Transverse colon (tissue), 4 donors: ENCODE data around the gene NANOS1. TPM values are rescaled to one million over a fixed set of nuclear protein-coding genes. Genes with fewer than 3 reads are reported as not detected.

Experiments
- DNase-seq: peaks from one replicate; pipeline ENCODE4 v3.0.0-alpha.2; 2019
- H3K27ac ChIP-seq, 4 donors: fragments of 200-600 bp; sonication (generic); 2 replicates each; pipeline ENCODE4 v1.5.1; 2016 to 2018; ENCODE audit warnings: inconsistent platforms in 4 of 4
- H3K27me3 ChIP-seq: fragments of 200-600 bp; sonication (generic); 2 replicates; pipeline ENCODE4 v1.5.1; 2017; ENCODE audit warnings: inconsistent platforms
- H3K36me3 ChIP-seq, 4 donors: fragments of 200-600 bp; sonication (generic); 2 replicates each; pipeline ENCODE4 v1.5.1; 2017 to 2019; ENCODE audit warnings: inconsistent platforms in 4 of 4
- H3K4me1 ChIP-seq, 4 donors: fragments of 200-600 bp; sonication (generic); 2 replicates each; pipeline ENCODE4 v1.5.1; 2017 to 2020; ENCODE audit warnings: inconsistent platforms in 4 of 4
- H3K4me3 ChIP-seq, 4 donors: fragments of 200-600 bp; sonication (generic); 1 replicate in 1 of 4; 2 replicates in 3 of 4; pipeline versions ENCODE4 v1.5.1 to v1.6.1; 2017 to 2019; ENCODE audit warnings: inconsistent platforms in 4 of 4
- H3K9me3 ChIP-seq, 2 donors: fragments of 200-600 bp; sonication (generic); 2 replicates each; pipeline ENCODE4 v1.5.1; 2017 to 2019; ENCODE audit warnings: inconsistent platforms in 2 of 2
- EP300 ChIP-seq: sonication (generic); formaldehyde crosslinking; IDR thresholded peaks from one replicate; pipeline ENCODE4 v1.6.1; 2017; ENCODE audit warnings: antibody characterized with exemption, low read depth
- POLR2A ChIP-seq: fragments of 450-650 bp; IDR thresholded peaks from one replicate; pipeline ENCODE4 v1.6.1; 2016; ENCODE audit warnings: antibody characterized with exemption, mild to moderate bottlenecking, moderate library complexity
- POLR2AphosphoS5 ChIP-seq, 3 donors: sonication (generic); formaldehyde crosslinking; IDR thresholded peaks; one replicate each; pipeline ENCODE4 v1.6.1; 2016; ENCODE audit warnings: antibody characterized with exemption in 3 of 3
- WGBS, 2 donors: methylation state at CpG; one replicate each; pipeline ENCODE4 v1.1.5; 2018; ENCODE audit warnings: low coverage in 1 of 2; 5-methylcytosine and 5-hydroxymethylcytosine counted together
- in situ Hi-C, 4 donors: fragments of 200-750 bp; cut with MboI; loops; one replicate each; pipeline versions ENCODE4 v1.15.0 to v1.15.1; 2017; ENCODE audit warnings: low sequenced_read_pairs in 3 of 4, low pct_ligation_motif_present in 1 of 4, low pct_unique_long_range_greater_than_20kb in 1 of 4
- intact Hi-C: fragments of 100-400 bp; cut with DNase I; formaldehyde crosslinking; loops from one replicate; pipeline ENCODE4 v1.15.1; 2023; ENCODE audit warnings: low total_unique reads
- total RNA-seq, 4 donors: library from RNA; depleted of rRNA; stranded (reverse); fragments of >200 nt; gene quantifications; one replicate each; pipeline ENCODE4 v1.1.0, GENCODE V29; 2016
- TF ChIP-seq, protein P1 (sequence below), 5 experiments: fragments of 200-600 bp in 3 of 5; fragments of 450-650 bp in 2 of 5; sonication (generic) in 3 of 5; IDR thresholded peaks; 1 replicate in 2 of 5; 2 replicates in 3 of 5; pipeline ENCODE4 v1.5.1; 2016 to 2017; ENCODE audit warnings: antibody characterized with exemption in 5 of 5, inconsistent platforms in 3 of 5, mild to moderate bottlenecking in 2 of 5, moderate library complexity in 1 of 5

Gene NANOS1
- total RNA-seq, 4 donors from 2014 or later = 0.20 to 7.1 (median 1.9) TPM

- no peak for TF ChIP-seq POLR2A
- no peak for TF ChIP-seq EP300
- no peak for DNase-seq
- H3K27ac ChIP-seq = no peak overlapping the region
- in situ Hi-C loops (no loop called here), intact Hi-C loops (no loop called here)
- H3K9me3 ChIP-seq = peaks cover 0 to 10% of the 10 kb centered on the region in 2 donors
- 74 to 76% methylated on average over 1 of the region's 1 CpG for WGBS, 2 donors
- H3K4me3 ChIP-seq = no peak overlapping the region
- no peaks in the 10 kb centered on the region for H3K27me3 ChIP-seq
- H3K36me3 ChIP-seq = no peaks in the 10 kb centered on the region
- no peaks in the 10 kb centered on the region for H3K4me1 ChIP-seq
Measured at GRCh38 chr10:118990326-118990725, 39.2 kb upstream of the NANOS1 start.

DNA sequence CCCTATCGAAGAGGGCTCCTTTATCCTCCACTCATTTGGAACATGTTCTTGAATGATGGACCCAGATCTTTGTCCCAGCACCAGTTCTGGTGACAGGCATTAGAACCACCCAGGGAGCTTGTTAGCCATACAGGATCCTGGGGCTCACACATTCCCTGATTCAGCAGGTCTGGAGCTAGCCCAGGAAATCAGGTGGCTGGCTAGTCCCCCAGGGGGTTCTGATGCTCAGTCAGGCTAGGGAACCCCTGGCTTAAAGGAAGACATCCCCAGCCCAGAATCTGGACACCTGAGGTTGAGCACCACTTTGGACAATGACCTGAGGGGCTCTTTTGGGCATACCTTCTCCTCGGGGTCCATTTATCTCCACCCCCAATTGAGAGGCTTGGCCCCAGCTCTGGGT is 37.0 kb upstream of the NANOS1 start:
- no peak overlapping the region for H3K27ac ChIP-seq
- H3K36me3 ChIP-seq = no peaks in the 10 kb centered on the region
- in situ Hi-C loops = no loop called here
- H3K9me3 ChIP-seq = no peaks in the 10 kb centered on the region
- 63% methylated on average over 2 of the region's 2 CpGs; no CpG with 5 or more reads in 1 of the 2 donors for WGBS, 2 donors
- H3K4me3 ChIP-seq = no peak overlapping the region
- no peak for DNase-seq
- H3K4me1 ChIP-seq = no peaks in the 10 kb centered on the region
- intact Hi-C loops = no loop called here
- no peak for TF ChIP-seq EP300
- TF ChIP-seq, protein P1, sequence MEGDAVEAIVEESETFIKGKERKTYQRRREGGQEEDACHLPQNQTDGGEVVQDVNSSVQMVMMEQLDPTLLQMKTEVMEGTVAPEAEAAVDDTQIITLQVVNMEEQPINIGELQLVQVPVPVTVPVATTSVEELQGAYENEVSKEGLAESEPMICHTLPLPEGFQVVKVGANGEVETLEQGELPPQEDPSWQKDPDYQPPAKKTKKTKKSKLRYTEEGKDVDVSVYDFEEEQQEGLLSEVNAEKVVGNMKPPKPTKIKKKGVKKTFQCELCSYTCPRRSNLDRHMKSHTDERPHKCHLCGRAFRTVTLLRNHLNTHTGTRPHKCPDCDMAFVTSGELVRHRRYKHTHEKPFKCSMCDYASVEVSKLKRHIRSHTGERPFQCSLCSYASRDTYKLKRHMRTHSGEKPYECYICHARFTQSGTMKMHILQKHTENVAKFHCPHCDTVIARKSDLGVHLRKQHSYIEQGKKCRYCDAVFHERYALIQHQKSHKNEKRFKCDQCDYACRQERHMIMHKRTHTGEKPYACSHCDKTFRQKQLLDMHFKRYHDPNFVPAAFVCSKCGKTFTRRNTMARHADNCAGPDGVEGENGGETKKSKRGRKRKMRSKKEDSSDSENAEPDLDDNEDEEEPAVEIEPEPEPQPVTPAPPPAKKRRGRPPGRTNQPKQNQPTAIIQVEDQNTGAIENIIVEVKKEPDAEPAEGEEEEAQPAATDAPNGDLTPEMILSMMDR (IDR thresholded peaks at IDR 0.05) = no peak
- no peak for TF ChIP-seq POLR2AphosphoS5 (IDR thresholded peaks at IDR 0.05)
- TF ChIP-seq POLR2A = no peak
- no peaks in the 10 kb centered on the region for H3K27me3 ChIP-seq

- no peak for TF ChIP-seq POLR2A
- TF ChIP-seq, protein P1 (IDR thresholded peaks at IDR 0.05) = no peak
- no peak for TF ChIP-seq POLR2AphosphoS5 (IDR thresholded peaks at IDR 0.05)
- no peak for TF ChIP-seq EP300
- no peak for DNase-seq
- no peaks in the 10 kb centered on the region for H3K9me3 ChIP-seq
- H3K27ac ChIP-seq = no peak overlapping the region
- H3K36me3 ChIP-seq = no peaks in the 10 kb centered on the region
- H3K27me3 ChIP-seq = no peaks in the 10 kb centered on the region
- in situ Hi-C loops (no loop called here), intact Hi-C loops (no loop called here)
- no peak overlapping the region for H3K4me3 ChIP-seq
- no peaks in the 10 kb centered on the region for H3K4me1 ChIP-seq
- 93 to 100% methylated on average over 2 to 3 of the region's 3 CpGs for WGBS, 2 donors
Measured at GRCh38 chr10:118993214-118993613, 36.3 kb upstream of the NANOS1 start.

- no peak overlapping the region for H3K4me3 ChIP-seq
- H3K36me3 ChIP-seq = no peaks in the 10 kb centered on the region
- in situ Hi-C loops (no loop called here), intact Hi-C loops (no loop called here)
- no peaks in the 10 kb centered on the region for H3K27me3 ChIP-seq
- no peak for DNase-seq
- H3K4me1 ChIP-seq = no peaks in the 10 kb centered on the region
- TF ChIP-seq, protein P1 (IDR thresholded peaks at IDR 0.05) = no peak
- TF ChIP-seq POLR2A (no peak), POLR2AphosphoS5 (IDR thresholded peaks at IDR 0.05) (no peak), EP300 (no peak)
- whole genome bisulfite sequencing, 2 donors = 33 to 83% methylated on average over 1 to 2 of the region's 2 CpGs
- H3K9me3 ChIP-seq = no peaks in the 10 kb centered on the region
- H3K27ac ChIP-seq = no peak overlapping the region
Measured at GRCh38 chr10:118994321-118994720, 35.2 kb upstream of the NANOS1 start.

DNA sequence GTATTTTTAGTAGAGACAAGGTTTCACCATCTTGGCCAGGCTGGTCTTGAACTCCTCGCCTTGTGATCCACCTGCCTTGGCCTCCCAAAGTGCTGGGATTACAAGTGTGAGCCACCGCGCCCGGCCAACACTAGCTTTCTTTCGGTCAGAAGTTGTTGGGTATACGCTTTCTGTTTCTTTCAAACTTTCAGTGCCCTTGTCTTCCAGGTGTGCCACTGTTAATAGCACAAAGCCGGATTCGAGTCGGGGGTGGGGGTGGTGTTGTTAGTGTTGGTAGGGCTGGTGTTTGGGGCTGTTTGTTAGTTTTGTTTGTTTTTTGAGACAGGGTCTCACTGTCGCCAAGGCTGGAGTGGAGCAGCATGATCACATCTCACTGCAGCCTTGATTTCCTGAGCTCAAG is 33.8 kb upstream of the NANOS1 start:
- Histone ChIP-seq H3K27ac (no peak overlapping the region), H3K9me3 (no peaks in the 10 kb centered on the region), H3K36me3 (no peaks in the 10 kb centered on the region), H3K4me3 (no peak overlapping the region), H3K27me3 (no peaks in the 10 kb centered on the region), H3K4me1 (no peaks in the 10 kb centered on the region)
- in situ Hi-C loops (no loop called here), intact Hi-C loops (no loop called here)
- TF ChIP-seq, protein P1 (IDR thresholded peaks at IDR 0.05) = no peak
- TF ChIP-seq EP300 (no peak), POLR2A (no peak), POLR2AphosphoS5 (IDR thresholded peaks at IDR 0.05) (no peak)
- no peak for DNase-seq
- 90 to 96% methylated on average over 7 to 10 of the region's 10 CpGs for WGBS, 2 donors
